Pancreas (tissue), 10 donors: ENCODE results near the gene LCAT. TPM values are rescaled to one million over a fixed set of nuclear protein-coding genes. Genes with fewer than 3 reads are reported as not detected.

Experiments used
- ATAC-seq, 4 donors: fragments of 200-7000 bp; cut with Tn5 transposase; one replicate each; pipeline versions ENCODE4 v1.8.0 to v1.9.1; 2020; ENCODE audit warnings: mild to moderate bottlenecking in 4 of 4, moderate library complexity in 4 of 4
- DNase-seq, 6 donors: peaks; one replicate each; pipeline ENCODE4 v3.0.0-alpha.2; 2020
- FAIRE-seq: peaks from 2 replicates; lab custom pipeline; 2012; peaks lifted over from hg19 to GRCh38; lab: Jason Lieb, UNC
- H3K27ac ChIP-seq, 4 donors: fragments of 200-600 bp; sonication (generic); 1 replicate in 3 of 4; 2 replicates in 1 of 4; pipeline versions ENCODE4 v1.5.0 to v1.8.0; 2020
- H3K27me3 ChIP-seq, 4 donors: fragments of 200-600 bp; one replicate each; pipeline ENCODE4 v1.8.0; 2021
- H3K36me3 ChIP-seq, 3 donors: fragments of 200-600 bp; sonication (generic) in 1 of 3; one replicate each; pipeline versions ENCODE4 v1.5.0 to v1.8.0; 2020 to 2021
- H3K4me1 ChIP-seq, 3 donors: fragments of 200-600 bp; one replicate each; pipeline ENCODE4 v1.8.0; 2021
- H3K4me3 ChIP-seq, 4 donors: fragments of 200-600 bp; sonication (generic) in 2 of 4; one replicate each; pipeline versions ENCODE4 v1.5.0 to v1.8.0; 2020 to 2021
- H3K9me3 ChIP-seq, 4 donors: fragments of 200-600 bp; one replicate each; pipeline ENCODE4 v1.8.0; 2021
- WGBS, 2 donors: extraction: QIAGEN DNeasy Blood & Tissue Kit; methylation state at CpG; one replicate each; pipeline ENCODE4 v1.1.7; 2013; 5-methylcytosine and 5-hydroxymethylcytosine counted together
- intact Hi-C, 3 donors: fragments of 100-400 bp; cut with DNase I; formaldehyde crosslinking; loops; one replicate each; pipeline versions ENCODE4 v1.11.1 to v1.14.2; 2022
- polyA plus RNA-seq, 2 donors: library from polyadenylated mRNA; stranded (reverse); fragments of 200-250 nt; gene quantifications; one replicate each; pipeline ENCODE4 v1.2.3, GENCODE V29; 2013
- total RNA-seq, 6 donors: library from RNA; stranded (reverse); fragmentation: NEBNext Ultra II Directional in 4 of 6; extraction: Animal tissue kit (Norgen Biotek cat#: 25700) in 4 of 6; gene quantifications; one replicate each; pipeline versions ENCODE4 v1.2.1 to v1.2.4, GENCODE V29; 2021 to 2023
- TF ChIP-seq, protein P1 (sequence below), 4 donors: fragments of 200-600 bp; sonication (generic) in 3 of 4; IDR thresholded peaks; one replicate each; pipeline versions ENCODE4 v1.5.0 to v1.8.0; 2021; ENCODE audit warnings: antibody characterized with exemption in 4 of 4
- donor health status: healthy with polysubstance abuse.
- donor health status: DM: no; HTN: no; CAD: no; lungs with moderate emphysema.
- donor health status: DM: no; HTN: no; CAD: no.
- donor health status: control.
- donor health status: control.
- donor health status: Bipolar disorder and iron deficiency.
- donor health status: DM: yes; HTN: yes; CAD: no.
- donor health status: DM: no; HTN: no; CAD: no.
- donor health status: DM: no; HTN: no; CAD: no.
- donor health status: DM: yes; HTN: yes; CAD: no.

Gene LCAT
- total and polyA plus RNA-seq, 8 donors, result 2.8 to 65.5 (median 10.3) TPM

DNA sequence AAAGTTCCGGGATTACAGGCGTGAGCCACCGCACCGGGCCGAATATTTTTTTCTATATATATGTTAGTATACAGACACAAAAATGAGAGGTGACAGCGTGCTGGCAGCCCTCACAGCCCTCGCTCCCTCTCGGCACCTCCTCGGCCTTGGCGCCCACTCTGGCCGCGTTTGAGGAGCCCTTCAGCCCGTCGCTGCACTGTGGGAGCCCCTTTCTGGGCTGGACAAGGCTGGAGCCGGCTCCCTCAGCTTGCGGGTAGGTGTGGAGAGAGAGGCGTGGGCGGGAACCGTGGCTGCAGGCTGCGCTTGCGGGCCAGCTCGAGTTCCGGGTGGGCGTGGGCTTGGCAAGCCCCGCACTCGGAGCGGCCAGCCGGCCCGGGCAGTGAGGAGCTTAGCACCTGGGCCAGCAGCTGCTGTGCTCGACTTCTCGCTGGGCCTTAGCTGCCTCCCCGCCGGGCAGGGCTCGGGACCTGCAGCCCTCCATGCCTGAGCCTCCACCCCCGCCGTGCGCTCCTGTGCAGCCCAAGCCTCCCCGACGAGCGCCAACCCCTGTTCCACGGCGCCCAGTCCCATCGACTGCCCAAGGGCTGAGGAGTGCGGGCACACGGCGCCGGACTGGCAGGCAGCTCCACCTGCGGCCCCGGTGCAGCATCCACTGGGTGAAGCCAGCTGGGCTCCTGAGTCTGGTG, 38.2 kb upstream of the LCAT start:
- ATAC-seq (no peak), FAIRE-seq (no peak), DNase-seq (peak in 1 of 6 donors; percentile 58)
- Histone ChIP-seq H3K27me3 (no peaks in the 10 kb centered on the region), H3K27ac (no peak overlapping the region), H3K4me1 (peaks cover 0 to 5% (median 0%) of the 10 kb centered on the region in 3 donors), H3K9me3 (no peaks in the 10 kb centered on the region), H3K4me3 (no peak overlapping the region), H3K36me3 (no peaks in the 10 kb centered on the region)
- intact Hi-C loops, result loop anchor here in 1 of 3 donors (10.0 kb wide), 1 partner anchor 253 kb away; the partner anchor contains the start of gene ESRP2
- 90 to 93% methylated on average over 48 to 49 of the region's 49 CpGs for WGBS, 2 donors
- TF ChIP-seq, protein P1, sequence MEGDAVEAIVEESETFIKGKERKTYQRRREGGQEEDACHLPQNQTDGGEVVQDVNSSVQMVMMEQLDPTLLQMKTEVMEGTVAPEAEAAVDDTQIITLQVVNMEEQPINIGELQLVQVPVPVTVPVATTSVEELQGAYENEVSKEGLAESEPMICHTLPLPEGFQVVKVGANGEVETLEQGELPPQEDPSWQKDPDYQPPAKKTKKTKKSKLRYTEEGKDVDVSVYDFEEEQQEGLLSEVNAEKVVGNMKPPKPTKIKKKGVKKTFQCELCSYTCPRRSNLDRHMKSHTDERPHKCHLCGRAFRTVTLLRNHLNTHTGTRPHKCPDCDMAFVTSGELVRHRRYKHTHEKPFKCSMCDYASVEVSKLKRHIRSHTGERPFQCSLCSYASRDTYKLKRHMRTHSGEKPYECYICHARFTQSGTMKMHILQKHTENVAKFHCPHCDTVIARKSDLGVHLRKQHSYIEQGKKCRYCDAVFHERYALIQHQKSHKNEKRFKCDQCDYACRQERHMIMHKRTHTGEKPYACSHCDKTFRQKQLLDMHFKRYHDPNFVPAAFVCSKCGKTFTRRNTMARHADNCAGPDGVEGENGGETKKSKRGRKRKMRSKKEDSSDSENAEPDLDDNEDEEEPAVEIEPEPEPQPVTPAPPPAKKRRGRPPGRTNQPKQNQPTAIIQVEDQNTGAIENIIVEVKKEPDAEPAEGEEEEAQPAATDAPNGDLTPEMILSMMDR (IDR thresholded peaks at IDR 0.05), result no peak

DNA sequence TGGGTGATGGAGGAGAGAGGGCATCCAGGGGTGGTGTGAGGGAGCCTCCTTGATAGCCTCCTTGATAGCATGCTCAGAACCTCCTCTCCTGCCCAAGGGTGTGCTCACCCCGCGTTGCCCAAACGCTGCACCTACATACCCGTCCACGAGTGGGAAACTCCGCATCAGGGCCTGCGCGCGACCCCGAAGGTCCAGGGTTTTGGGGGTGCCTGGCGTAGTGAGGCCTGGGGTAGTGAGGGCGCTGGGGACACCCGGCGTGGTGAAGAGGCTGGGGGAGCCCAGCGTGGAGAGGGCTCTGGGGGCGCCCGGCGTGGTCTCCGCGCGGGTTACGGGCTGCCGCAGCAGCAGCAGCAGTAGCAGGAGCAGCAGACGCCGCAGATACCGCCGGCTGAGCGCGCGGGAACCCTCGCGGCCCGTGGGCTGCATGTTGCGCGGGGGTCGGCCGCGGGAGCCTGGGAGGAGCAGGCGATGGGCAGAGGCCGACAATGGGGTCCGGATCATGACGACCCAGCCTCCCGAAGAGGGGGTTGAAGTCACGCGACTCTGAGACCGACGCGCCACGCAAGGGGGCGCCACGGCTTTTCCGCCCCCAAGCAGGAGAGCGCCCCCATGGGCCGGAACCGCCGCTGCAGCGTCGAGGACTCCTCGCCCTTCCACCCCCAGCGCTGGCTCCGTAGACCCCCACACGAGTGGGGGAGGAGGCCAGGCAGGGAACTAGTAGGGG, 36.2 kb upstream of the LCAT start, which contains the start of gene DPEP3:
TSS of gene DPEP3 (minus strand) at position 545 of the 724 bp plus-strand sequence. CDS start at position 426, 119 bp downstream.
- intact Hi-C loops, result loop anchor here in 1 of 3 donors (10.0 kb wide), 1 partner anchor 255 kb away; the partner anchor contains the start of gene ESRP2
- DNase-seq, result no peak
- Histone ChIP-seq H3K4me3 (no peak within 1 kb of the TSS), H3K4me1 (peaks cover 0 to 4% (median 0%) of the 10 kb centered on the region in 3 donors), H3K36me3 (no peaks in the 10 kb centered on the region), H3K27ac (no peak within 1 kb of the TSS), H3K27me3 (no peaks in the 10 kb centered on the region), H3K9me3 (no peaks in the 10 kb centered on the region)
- FAIRE-seq, result no peak
- no peak for ATAC-seq
- 50 to 70% methylated on average over 38 to 62 of the region's 62 CpGs for WGBS, 2 donors
- TF ChIP-seq, protein P1 (IDR thresholded peaks at IDR 0.05), result no peak

GRCh38 chr16:67977469-67978227, 33.7 kb upstream of the LCAT start:
- WGBS, 2 donors, result 67 to 70% methylated on average over 9 of the region's 9 CpGs
- no peak overlapping the region for H3K4me3 ChIP-seq
- TF ChIP-seq, protein P1 (IDR thresholded peaks at IDR 0.05), result no peak
- H3K36me3 ChIP-seq, result no peaks in the 10 kb centered on the region
- H3K4me1 ChIP-seq, result no peaks in the 10 kb centered on the region
- no peaks in the 10 kb centered on the region for H3K27me3 ChIP-seq
- no peaks in the 10 kb centered on the region for H3K9me3 ChIP-seq
- DNase-seq (no peak), FAIRE-seq (no peak), ATAC-seq (no peak)
- H3K27ac ChIP-seq, result no peak overlapping the region
- intact Hi-C loops, result no loop called here

GRCh38 chr16:67977005-67977404, 33.1 kb upstream of the LCAT start:
- Histone ChIP-seq H3K9me3 (no peaks in the 10 kb centered on the region), H3K27me3 (no peaks in the 10 kb centered on the region), H3K27ac (no peak overlapping the region), H3K4me3 (no peak overlapping the region), H3K36me3 (no peaks in the 10 kb centered on the region), H3K4me1 (no peaks in the 10 kb centered on the region)
- intact Hi-C loops, result no loop called here
- TF ChIP-seq, protein P1 (IDR thresholded peaks at IDR 0.05), result no peak
- FAIRE-seq (no peak), ATAC-seq (no peak), DNase-seq (no peak)
- WGBS, 2 donors, result 43 to 56% methylated on average over 5 of the region's 5 CpGs
